ENCODE measurements around the gene CLDN16. TPM values are rescaled to one million over a fixed set of nuclear protein-coding genes. Genes with fewer than 3 reads are reported as not detected.

Gene CLDN16
- polyA plus RNA-seq, 1 donor from 2014 or later = not detected

- Histone ChIP-seq H3K27me3 (ENCODE audit: insufficient read depth, low read depth, low read length) (no peaks in the 10 kb centered on the region), H3K9ac (ENCODE audit: low read length) (no peak overlapping the region), H3K4me2 (ENCODE audit: low read length) (no peak overlapping the region), H3K36me3 (ENCODE audit: insufficient read depth, low read length) (no peaks in the 10 kb centered on the region), H3F3A (ENCODE audit: insufficient read depth, low read length, poor library complexity, severe bottlenecking) (no peaks in the 10 kb centered on the region), H3K27ac (ENCODE audit: low read length) (no peak overlapping the region), H3K4me3 (ENCODE audit: low read length) (no peak overlapping the region), H3K9me3 (ENCODE audit: low read length) (no peaks in the 10 kb centered on the region), H4K20me1 (ENCODE audit: insufficient read depth) (no peaks in the 10 kb centered on the region), H3K79me2 (replicated peaks; ENCODE audit: insufficient read depth, low read length) (no peaks in the 10 kb centered on the region), H3K9me2 (ENCODE audit: insufficient read depth, low read length) (no peaks in the 10 kb centered on the region), H2AFZ (ENCODE audit: low read depth, low read length) (no peak overlapping the region)
- no peak for TF ChIP-seq REST (IDR thresholded peaks at IDR 0.05; ENCODE audit: borderline replicate concordance)
Measured at GRCh38 chr3:190366133-190366532, 21.8 kb upstream of the CLDN16 start.

- no peaks in the 10 kb centered on the region for H3F3A ChIP-seq (ENCODE audit: insufficient read depth, low read length, poor library complexity, severe bottlenecking)
- no peaks in the 10 kb centered on the region for H3K9me2 ChIP-seq (ENCODE audit: insufficient read depth, low read length)
- no peak overlapping the region for H3K4me2 ChIP-seq (ENCODE audit: low read length)
- H3K27ac ChIP-seq (ENCODE audit: low read length) = no peak overlapping the region
- TF ChIP-seq REST (IDR thresholded peaks at IDR 0.05; ENCODE audit: borderline replicate concordance) (no peak), RAD21 (conservative IDR thresholded peaks at IDR 0.05) (no peak), SMC3 (conservative IDR thresholded peaks at IDR 0.05; ENCODE audit: poor library complexity) (no peak), POLR2AphosphoS5 (IDR thresholded peaks at IDR 0.05) (no peak), TAF1 (IDR thresholded peaks at IDR 0.05; ENCODE audit: low read depth) (no peak), MXI1 (conservative IDR thresholded peaks at IDR 0.05; ENCODE audit: poor library complexity, severe bottlenecking) (no peak), EZH2 (IDR thresholded peaks at IDR 0.05; ENCODE audit: borderline replicate concordance, insufficient read depth, low read length, poor library complexity, severe bottlenecking) (no peak), CTCF (IDR thresholded peaks at IDR 0.05; ENCODE audit: poor library complexity, severe bottlenecking) (no peak), EP300 (conservative IDR thresholded peaks at IDR 0.05; ENCODE audit: poor library complexity, severe bottlenecking) (no peak)
- no peaks in the 10 kb centered on the region for H3K9me3 ChIP-seq (ENCODE audit: low read length)
- no peaks in the 10 kb centered on the region for H4K20me1 ChIP-seq (ENCODE audit: insufficient read depth)
- no peaks in the 10 kb centered on the region for H3K27me3 ChIP-seq (ENCODE audit: insufficient read depth, low read depth, low read length)
- H2AFZ ChIP-seq (ENCODE audit: low read depth, low read length) = no peak overlapping the region
- H3K79me2 ChIP-seq (replicated peaks; ENCODE audit: insufficient read depth, low read length) = no peaks in the 10 kb centered on the region
- H3K4me3 ChIP-seq (ENCODE audit: low read length) = no peak overlapping the region
- H3K9ac ChIP-seq (ENCODE audit: low read length) = no peak overlapping the region
- no peaks in the 10 kb centered on the region for H3K36me3 ChIP-seq (ENCODE audit: insufficient read depth, low read length)
Measured at GRCh38 chr3:190368881-190369280, 19.1 kb upstream of the CLDN16 start.

All from neural cell (in vitro differentiated cells).